Thyroid gland (tissue), 4 donors: ENCODE measurements around the gene IL4R.

Experiments
- POLR2A ChIP-seq, 2 donors: fragments of 450-650 bp; IDR thresholded peaks; one replicate each; pipeline ENCODE4 v1.6.1; 2017; ENCODE audit warnings: antibody characterized with exemption in 2 of 2, mild to moderate bottlenecking in 2 of 2, moderate library complexity in 1 of 2
- TF ChIP-seq, protein P1 (sequence below), 6 experiments: fragments of 200-600 bp in 3 of 6; fragments of 450-650 bp in 3 of 6; sonication (generic) in 3 of 6; IDR thresholded peaks; one replicate each; pipeline ENCODE4 v1.5.1; 2016 to 2019; ENCODE audit warnings: antibody characterized with exemption in 6 of 6, mild to moderate bottlenecking in 2 of 6, inconsistent platforms in 1 of 6, moderate library complexity in 1 of 6

DNA sequence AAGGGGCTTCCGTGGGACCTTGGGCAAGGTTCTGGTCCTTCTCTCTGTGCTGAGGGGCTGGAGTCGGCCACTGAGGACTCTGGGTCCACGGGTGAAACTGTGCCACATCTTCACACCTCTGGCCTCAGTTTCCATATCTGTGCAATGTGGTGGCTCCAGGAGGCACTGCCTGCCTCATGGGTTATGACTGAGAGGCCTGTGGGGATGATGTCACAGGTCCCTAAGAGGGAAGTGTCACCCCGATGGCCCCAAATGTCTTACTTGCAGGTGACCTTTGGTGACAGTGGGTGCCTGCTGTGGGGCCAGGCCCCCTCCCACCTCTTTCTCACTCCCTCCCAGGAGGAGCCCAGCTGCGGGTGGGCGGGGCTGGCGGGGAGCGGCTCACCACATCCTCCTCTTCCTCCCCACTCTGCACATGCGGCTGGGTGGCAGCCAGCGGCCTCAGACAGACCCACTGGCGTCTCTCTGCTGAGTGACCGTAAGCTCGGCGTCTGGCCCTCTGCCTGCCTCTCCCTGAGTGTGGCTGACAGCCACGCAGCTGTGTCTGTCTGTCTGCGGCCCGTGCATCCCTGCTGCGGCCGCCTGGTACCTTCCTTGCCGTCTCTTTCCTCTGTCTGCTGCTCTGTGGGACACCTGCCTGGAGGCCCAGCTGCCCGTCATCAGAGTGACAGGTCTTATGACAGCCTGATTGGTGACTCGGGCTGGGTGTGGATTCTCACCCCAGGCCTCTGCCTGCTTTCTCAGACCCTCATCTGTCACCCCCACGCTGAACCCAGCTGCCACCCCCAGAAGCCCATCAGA, 88.2 kb downstream of the IL4R start, which contains the start of gene IL21R:
- TF ChIP-seq, protein P1, sequence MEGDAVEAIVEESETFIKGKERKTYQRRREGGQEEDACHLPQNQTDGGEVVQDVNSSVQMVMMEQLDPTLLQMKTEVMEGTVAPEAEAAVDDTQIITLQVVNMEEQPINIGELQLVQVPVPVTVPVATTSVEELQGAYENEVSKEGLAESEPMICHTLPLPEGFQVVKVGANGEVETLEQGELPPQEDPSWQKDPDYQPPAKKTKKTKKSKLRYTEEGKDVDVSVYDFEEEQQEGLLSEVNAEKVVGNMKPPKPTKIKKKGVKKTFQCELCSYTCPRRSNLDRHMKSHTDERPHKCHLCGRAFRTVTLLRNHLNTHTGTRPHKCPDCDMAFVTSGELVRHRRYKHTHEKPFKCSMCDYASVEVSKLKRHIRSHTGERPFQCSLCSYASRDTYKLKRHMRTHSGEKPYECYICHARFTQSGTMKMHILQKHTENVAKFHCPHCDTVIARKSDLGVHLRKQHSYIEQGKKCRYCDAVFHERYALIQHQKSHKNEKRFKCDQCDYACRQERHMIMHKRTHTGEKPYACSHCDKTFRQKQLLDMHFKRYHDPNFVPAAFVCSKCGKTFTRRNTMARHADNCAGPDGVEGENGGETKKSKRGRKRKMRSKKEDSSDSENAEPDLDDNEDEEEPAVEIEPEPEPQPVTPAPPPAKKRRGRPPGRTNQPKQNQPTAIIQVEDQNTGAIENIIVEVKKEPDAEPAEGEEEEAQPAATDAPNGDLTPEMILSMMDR (IDR thresholded peaks at IDR 0.05), result no peak
- no peak for TF ChIP-seq POLR2A (IDR thresholded peaks at IDR 0.05)
